Left renal cortex interstitium (tissue), 4 donors: ENCODE data around the gene MUC4. TPM values are rescaled to one million over a fixed set of nuclear protein-coding genes. Genes with fewer than 3 reads are reported as not detected.
"Not testable (repeated sequence)": the region's sequence is repeated elsewhere in the genome, so short reads cannot be mapped to it uniquely, and the experiment has no call there.

Experiments used
- DNase-seq, 4 donors: peaks; one replicate each; pipeline ENCODE4 v3.0.0-alpha.2; 2013; ENCODE audit warnings: low read depth in 4 of 4, low spot score in 2 of 4, missing footprints in 1 of 4
- polyA plus RNA-seq, 4 donors: library from polyadenylated mRNA; unstranded; fragments of 120-200 nt; gene quantifications; one replicate each; pipeline ENCODE4 v1.2.1, GENCODE V29; 2013; ENCODE audit not compliant: insufficient read length in 4 of 4

MUC4 gene
- polyA plus RNA-seq, 4 donors: 0.59 to 2.4 (median 1.2) TPM

GRCh38 chr3:195720831-195721506 is 90.8 kb downstream of the MUC4 start, which contains the start of gene MUC20:
MUC20 (plus strand) TSS chr3:195720978; CDS start chr3:195721008, 30 bp downstream.
- DNase-seq: not testable (repeated sequence)

GRCh38 chr3:195719514-195720254 is 92.0 kb downstream of the MUC4 start:
- not testable (repeated sequence) for DNase-seq

GRCh38 chr3:195718477-195718984 is 93.2 kb downstream of the MUC4 start:
- no peak for DNase-seq

GRCh38 chr3:195717852-195718476 is 93.8 kb downstream of the MUC4 start:
- no peak for DNase-seq

- no peak for DNase-seq
Measured at GRCh38 chr3:195717416-195717815, 94.3 kb downstream of the MUC4 start.

- DNase-seq: no peak
Measured at GRCh38 chr3:195715583-195716266, 96.0 kb downstream of the MUC4 start.

GRCh38 chr3:195715134-195715533 is 96.6 kb downstream of the MUC4 start:
- DNase-seq: no peak

GRCh38 chr3:195714380-195715011 is 97.2 kb downstream of the MUC4 start:
- no peak for DNase-seq

- DNase-seq: not testable (repeated sequence)
Measured at GRCh38 chr3:195713150-195713549, 98.6 kb downstream of the MUC4 start.

GRCh38 chr3:195712535-195712910 is 99.2 kb downstream of the MUC4 start:
- not testable (repeated sequence) for DNase-seq

GRCh38 chr3:195711813-195712534 is 99.8 kb downstream of the MUC4 start:
- no peak for DNase-seq

GRCh38 chr3:195711091-195711812 is 100.5 kb downstream of the MUC4 start:
- DNase-seq: not testable (repeated sequence)

- DNase-seq: not testable (repeated sequence)
Measured at GRCh38 chr3:195710126-195710905, 101.4 kb downstream of the MUC4 start.

- DNase-seq: no peak
Measured at GRCh38 chr3:195709676-195710085, 102.0 kb downstream of the MUC4 start.

GRCh38 chr3:195708626-195709481 is 102.9 kb downstream of the MUC4 start:
- no peak for DNase-seq

- DNase-seq: no peak
Measured at GRCh38 chr3:195708061-195708460, 103.7 kb downstream of the MUC4 start.
